Measurements from ENCODE around the gene PRODH2.

GRCh38 chr19:35750167-35750566 lies 62.5 kb downstream of the PRODH2 start:
- TF ChIP-seq ZNF263 (CRISPR knock-in tag; IDR thresholded peaks at IDR 0.05; ENCODE audit: low read depth) = no peak
- no peak for TF ChIP-seq NR3C1 (CRISPR knock-in tag; conservative IDR thresholded peaks at IDR 0.05; ENCODE audit: low read depth)
- TF ChIP-seq CTCF (IDR thresholded peaks at IDR 0.05) = no peak

Measured in WTC11 (cell line).